Limb (tissue), 2 donors: ENCODE data around the gene ZNF35.

Experiments
- DNase-seq, 2 donors: peaks; one replicate each; pipeline ENCODE4 v3.0.0-alpha.2; 2016; ENCODE audit errors: extremely low spot score in 2 of 2

ZNF35 gene

DNA sequence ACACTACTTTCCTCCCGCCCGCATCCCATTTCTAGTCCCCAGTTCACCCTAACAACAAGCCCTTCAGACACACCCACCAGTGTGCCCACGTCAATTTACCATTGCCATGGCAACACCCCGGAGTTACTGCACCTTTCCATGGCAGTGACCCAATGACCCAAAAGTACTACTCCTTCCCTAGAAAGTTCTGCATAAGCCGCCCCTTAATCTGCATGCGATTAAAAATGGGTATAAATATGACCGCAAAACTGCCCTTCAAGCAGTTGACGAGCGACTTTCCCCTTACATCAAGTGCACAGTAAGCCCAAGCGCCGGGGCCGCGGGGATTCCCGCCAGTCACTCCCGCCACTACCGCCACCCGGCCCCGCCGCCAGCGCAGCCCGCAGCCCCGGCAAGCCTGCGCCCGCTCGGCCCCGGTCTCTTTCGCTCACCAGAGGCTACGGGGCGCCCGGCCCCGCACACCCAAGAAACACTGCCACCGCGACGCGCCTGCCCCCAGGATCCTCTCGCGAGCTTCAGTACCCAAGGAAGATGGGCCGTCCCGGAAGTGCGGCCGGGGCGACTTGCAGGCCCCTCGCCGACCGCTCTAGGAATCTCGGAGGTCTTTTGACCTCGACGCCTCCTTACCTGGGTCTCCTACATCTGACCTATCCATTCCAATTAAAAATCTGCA lies 36.7 kb downstream of the ZNF35 start:
- DNase-seq: peak; percentile 80 to 85

DNA sequence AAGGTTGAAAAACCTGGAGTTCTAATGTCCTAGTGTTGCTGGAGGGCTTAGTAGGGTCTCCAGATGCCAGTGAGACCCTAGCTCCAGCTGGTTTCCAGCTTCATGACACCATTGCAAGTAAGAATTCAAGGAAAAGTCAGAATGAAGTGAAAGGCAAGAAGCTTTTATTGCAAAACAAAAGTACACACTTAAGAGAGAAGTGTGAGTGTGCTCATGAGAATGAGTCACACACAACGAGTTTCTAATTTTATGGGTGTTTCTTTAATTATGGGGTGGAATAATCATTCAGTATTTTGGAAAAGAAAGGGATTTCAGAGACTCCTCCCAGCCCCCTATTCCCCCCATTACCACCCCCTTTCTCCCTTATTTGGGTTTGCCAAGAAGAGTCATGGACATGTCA lies 39.4 kb downstream of the ZNF35 start:
- no peak for DNase-seq
